Dermis blood vessel endothelial cell (primary cell): Measurements from ENCODE around the gene KAZN. TPM values are rescaled to one million over a fixed set of nuclear protein-coding genes. Genes with fewer than 3 reads are reported as not detected.
A peak's percentile ranks its signal among the peaks of the same experiment; 100 is the strongest.

ENCODE experiments used
- DNase-seq: peaks from one replicate; pipeline ENCODE4 v3.0.0; 2010
- total RNA-seq: library from RNA; depleted of rRNA; stranded (reverse); fragments of >200 nt; gene quantifications from 2 replicates; pipeline ENCODE4 v1.2.3, GENCODE V29; 2014

The KAZN gene
- total RNA-seq, 1 donor from 2014 or later = 1.9 TPM

GRCh38 chr1:14922942-14923726 lies 324.6 kb downstream of the KAZN start:
- no peak for DNase-seq

- DNase-seq = peak; percentile 65
These were observed 325.4 kb downstream of the KAZN start for GRCh38 chr1:14923727-14924452.

- peak; percentile 60 for DNase-seq
These were observed 326.2 kb downstream of the KAZN start for GRCh38 chr1:14924455-14925331.

- no peak for DNase-seq
These were observed 327.1 kb downstream of the KAZN start for GRCh38 chr1:14925336-14926136.

- DNase-seq = no peak
These were observed 327.7 kb downstream of the KAZN start for GRCh38 chr1:14926229-14926628.

GRCh38 chr1:14926818-14927575 lies 328.5 kb downstream of the KAZN start:
- no peak for DNase-seq

- no peak for DNase-seq
These were observed 329.9 kb downstream of the KAZN start for GRCh38 chr1:14928412-14928811.

GRCh38 chr1:14928886-14929546 lies 330.5 kb downstream of the KAZN start:
- no peak for DNase-seq

- no peak for DNase-seq
These were observed 331.2 kb downstream of the KAZN start for GRCh38 chr1:14929547-14930246.

- DNase-seq = no peak
These were observed 331.9 kb downstream of the KAZN start for GRCh38 chr1:14930247-14930965.

GRCh38 chr1:14932034-14932638 lies 333.7 kb downstream of the KAZN start:
- no peak for DNase-seq

GRCh38 chr1:14934867-14935266 lies 336.4 kb downstream of the KAZN start:
- no peak for DNase-seq

- no peak for DNase-seq
These were observed 338.3 kb downstream of the KAZN start for GRCh38 chr1:14936815-14937214.

GRCh38 chr1:14937288-14937949 lies 338.9 kb downstream of the KAZN start:
- no peak for DNase-seq

GRCh38 chr1:14939527-14940284 lies 341.2 kb downstream of the KAZN start:
- no peak for DNase-seq

- DNase-seq = no peak
These were observed 341.9 kb downstream of the KAZN start for GRCh38 chr1:14940285-14940870.

- DNase-seq = no peak
These were observed 343.4 kb downstream of the KAZN start for GRCh38 chr1:14941864-14942263.
